Kidney epithelial cell (primary cell): ENCODE measurements around the gene HPCAL1. TPM values are rescaled to one million over a fixed set of nuclear protein-coding genes. Genes with fewer than 3 reads are reported as not detected.

Source experiments
- DNase-seq: peaks from one replicate; pipeline ENCODE4 v3.0.0-alpha.2; 2010; ENCODE audit warnings: low read depth
- H3K27me3 ChIP-seq: 2 replicates; pipeline ENCODE4 v1.6.0; 2011; ENCODE audit warnings: low read length; ENCODE audit not compliant: control insufficient read depth, insufficient read depth
- H3K36me3 ChIP-seq: 2 replicates; pipeline ENCODE4 v1.5.1; 2011; ENCODE audit warnings: low read length; ENCODE audit not compliant: control insufficient read depth, insufficient read depth
- H3K4me3 ChIP-seq: 2 replicates; pipeline ENCODE4 v1.5.1; 2011; ENCODE audit warnings: low read depth, mild to moderate bottlenecking, control low read depth, low read length
- CTCF ChIP-seq: IDR thresholded peaks from 2 replicates; pipeline ENCODE4 v1.5.1; 2011; ENCODE audit warnings: mild to moderate bottlenecking, moderate library complexity, low read length, control low read depth, inconsistent platforms; ENCODE audit not compliant: insufficient read depth, poor library complexity, severe bottlenecking
- total RNA-seq: library from RNA; depleted of rRNA; stranded (reverse); fragments of >200 nt; gene quantifications from 2 replicates; pipeline ENCODE4 v1.2.3, GENCODE V29; 2015

Gene HPCAL1
- total RNA-seq, 1 donor from 2014 or later: 33.7 TPM

DNA sequence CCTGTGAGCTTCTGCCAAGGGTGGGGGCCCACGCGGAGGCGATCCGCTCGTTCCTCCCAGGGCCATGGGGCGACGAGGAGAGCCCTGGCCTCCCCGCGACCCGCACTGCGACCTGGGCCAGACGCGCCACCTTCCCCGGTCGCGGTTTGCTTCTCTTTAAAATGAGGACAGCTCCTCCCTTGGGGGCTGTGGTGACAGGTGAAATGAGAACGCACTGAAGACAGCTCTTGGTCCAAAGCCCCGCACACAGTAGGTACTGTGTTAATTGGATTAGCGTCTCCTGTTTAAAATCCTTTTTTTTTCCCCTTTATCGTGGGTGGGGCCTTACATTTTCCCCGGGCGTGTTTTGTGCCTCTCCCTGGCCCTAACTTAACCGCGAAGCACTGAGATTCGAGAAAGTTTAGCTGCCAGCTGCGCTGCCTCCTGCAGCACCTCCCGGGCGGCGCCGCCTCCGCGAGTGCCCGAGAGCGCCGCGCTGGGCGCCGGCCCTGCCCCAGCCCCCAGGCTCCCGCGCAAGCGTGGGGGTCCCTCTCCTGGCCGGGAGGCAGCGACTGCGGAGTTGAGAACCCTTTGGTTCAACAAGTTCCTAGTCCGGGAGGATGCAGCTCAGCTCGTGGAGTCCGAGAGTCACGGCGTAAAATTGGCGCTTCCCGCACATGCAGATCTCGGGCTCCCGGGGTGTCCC lies 1.1 kb downstream of the HPCAL1 start:
- peak overlapping the region; percentile 60 for H3K4me3 ChIP-seq
- no peaks in the 10 kb centered on the region for H3K36me3 ChIP-seq
- TF ChIP-seq CTCF: no peak
- H3K27me3 ChIP-seq: no peaks in the 10 kb centered on the region
- DNase-seq: no peak

GRCh38 chr2:10304458-10305253 lies 2.0 kb downstream of the HPCAL1 start:
- no peak for TF ChIP-seq CTCF
- Histone ChIP-seq H3K36me3 (no peaks in the 10 kb centered on the region), H3K27me3 (no peaks in the 10 kb centered on the region), H3K4me3 (peak overlapping the region; percentile 60)
- DNase-seq: no peak

DNA sequence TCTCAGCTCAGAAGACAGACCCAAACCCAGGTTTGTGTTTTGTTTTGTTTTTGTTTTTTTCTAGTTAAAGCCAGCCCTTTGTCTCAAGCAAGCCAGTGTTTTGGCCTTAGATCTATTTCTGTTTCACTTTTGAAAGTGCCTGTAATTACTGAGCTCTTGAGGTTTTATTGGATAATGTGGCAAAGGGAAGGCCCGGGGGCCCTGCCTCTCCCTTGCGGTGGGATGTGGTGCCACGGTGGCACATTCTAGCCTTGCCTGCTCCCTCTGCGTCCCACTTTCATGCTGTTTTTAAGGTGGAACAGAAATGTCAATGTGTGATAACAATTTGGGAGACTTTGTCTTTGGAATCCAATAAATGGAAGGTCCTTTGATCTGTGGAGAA lies 2.5 kb downstream of the HPCAL1 start:
- H3K36me3 ChIP-seq: no peaks in the 10 kb centered on the region
- no peak for TF ChIP-seq CTCF
- no peak for DNase-seq
- H3K4me3 ChIP-seq: no peak overlapping the region
- no peaks in the 10 kb centered on the region for H3K27me3 ChIP-seq

DNA sequence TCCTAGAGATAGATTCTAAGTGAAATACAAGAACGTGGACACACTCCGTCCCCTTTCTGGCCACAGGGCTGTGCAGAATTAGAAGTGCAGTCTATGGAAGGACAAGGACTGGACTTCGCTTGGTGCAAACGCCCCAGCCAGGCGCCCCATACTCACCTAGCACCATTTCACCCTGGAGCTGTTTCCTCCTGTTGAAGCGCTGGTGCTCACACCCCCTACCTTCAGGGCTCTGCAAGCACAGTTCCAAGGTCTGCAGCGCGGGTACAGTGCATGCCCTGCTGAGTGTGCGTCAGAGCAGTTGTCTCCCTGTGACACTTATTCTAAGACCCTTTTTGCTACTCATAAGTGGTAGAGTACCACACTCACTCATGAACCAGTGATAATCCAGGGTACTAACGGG lies 3.0 kb downstream of the HPCAL1 start:
- TF ChIP-seq CTCF: peak; percentile 23
- Histone ChIP-seq H3K4me3 (no peak overlapping the region), H3K27me3 (no peaks in the 10 kb centered on the region), H3K36me3 (no peaks in the 10 kb centered on the region)
- DNase-seq: no peak

- no peaks in the 10 kb centered on the region for H3K36me3 ChIP-seq
- no peak overlapping the region for H3K4me3 ChIP-seq
- no peak for TF ChIP-seq CTCF
- no peak for DNase-seq
- H3K27me3 ChIP-seq: no peaks in the 10 kb centered on the region
Measured at GRCh38 chr2:10306901-10307463, 4.3 kb downstream of the HPCAL1 start.
